Tibial nerve (tissue), 4 donors: Measurements from ENCODE around the gene CCDC14. TPM values are rescaled to one million over a fixed set of nuclear protein-coding genes. Genes with fewer than 3 reads are reported as not detected.

Experiments
- DNase-seq, 2 donors: peaks; one replicate each; pipeline ENCODE4 v3.0.0-alpha.2; 2019; ENCODE audit warnings: low spot score in 2 of 2
- H3K27ac ChIP-seq, 4 donors: fragments of 200-600 bp; sonication (generic) in 3 of 4; one replicate each; pipeline ENCODE4 v1.5.1; 2017 to 2019; ENCODE audit warnings: mild to moderate bottlenecking in 1 of 4
- H3K27me3 ChIP-seq, 2 donors: fragments of 200-600 bp; sonication (generic) in 1 of 2; one replicate each; pipeline versions ENCODE4 v1.5.1 to v1.6.0; 2017 to 2019
- H3K36me3 ChIP-seq, 3 donors: fragments of 200-600 bp; sonication (generic); one replicate each; pipeline ENCODE4 v1.5.1; 2018 to 2019
- H3K4me1 ChIP-seq, 4 donors: fragments of 200-600 bp; sonication (generic) in 3 of 4; one replicate each; pipeline ENCODE4 v1.5.1; 2017 to 2019
- H3K4me3 ChIP-seq, 4 donors: fragments of 200-600 bp; sonication (generic) in 3 of 4; one replicate each; pipeline ENCODE4 v1.5.1; 2017 to 2019; ENCODE audit warnings: mild to moderate bottlenecking in 1 of 4, moderate library complexity in 1 of 4
- H3K9me3 ChIP-seq, 4 donors: fragments of 200-600 bp; sonication (generic) in 3 of 4; one replicate each; pipeline ENCODE4 v1.5.1; 2017 to 2019
- EP300 ChIP-seq, 2 donors: sonication (generic); formaldehyde crosslinking; IDR thresholded peaks; one replicate each; pipeline ENCODE4 v1.6.1; 2017; ENCODE audit warnings: antibody characterized with exemption in 2 of 2, mild to moderate bottlenecking in 1 of 2
- POLR2A ChIP-seq, 2 donors: fragments of 450-650 bp; IDR thresholded peaks; one replicate each; pipeline ENCODE4 v1.6.1; 2017; ENCODE audit warnings: antibody characterized with exemption in 2 of 2, mild to moderate bottlenecking in 2 of 2, moderate library complexity in 2 of 2
- WGBS, 2 donors: methylation state at CpG; one replicate each; pipeline ENCODE4 v1.1.5; 2018; 5-methylcytosine and 5-hydroxymethylcytosine counted together
- total RNA-seq, 4 donors: library from RNA; depleted of rRNA; stranded (reverse); fragments of >200 nt; gene quantifications; one replicate each; pipeline ENCODE4 v1.1.0, GENCODE V29; 2016
- TF ChIP-seq, protein P1 (sequence below), 5 experiments: fragments of 200-600 bp in 3 of 5; fragments of 450-650 bp in 2 of 5; sonication (generic) in 3 of 5; IDR thresholded peaks; one replicate each; pipeline ENCODE4 v1.5.1; 2016 to 2019; ENCODE audit warnings: antibody characterized with exemption in 5 of 5, mild to moderate bottlenecking in 3 of 5, moderate library complexity in 2 of 5

The CCDC14 gene
- total RNA-seq, 4 donors from 2014 or later, result 31.5 to 41.8 (median 39.9) TPM

DNA sequence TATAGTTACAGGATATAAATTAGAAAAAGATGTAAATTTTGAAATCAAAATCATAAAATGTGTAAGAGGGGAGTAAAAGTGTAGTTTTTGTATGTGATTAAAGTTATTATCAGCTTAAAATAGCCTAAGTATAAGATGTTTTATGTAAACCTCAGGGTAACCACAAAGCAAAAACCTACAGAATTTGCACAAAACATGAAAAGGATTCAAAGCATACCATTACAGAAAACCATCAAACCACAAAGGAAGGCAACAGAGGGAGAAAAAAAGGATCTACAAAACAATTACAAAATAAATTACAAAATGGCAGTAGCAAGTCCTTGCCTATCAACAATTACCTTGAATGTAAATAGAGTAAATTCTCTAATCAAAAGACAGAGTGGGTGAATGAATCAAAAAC, 40.2 kb downstream of the CCDC14 start:
- Histone ChIP-seq H3K4me1 (no peaks in the 10 kb centered on the region), H3K9me3 (peaks cover 0 to 34% (median 13%) of the 10 kb centered on the region in 4 donors), H3K4me3 (no peak overlapping the region), H3K36me3 (peaks cover 0 to 93% (median 0%) of the 10 kb centered on the region in 3 donors), H3K27me3 (no peaks in the 10 kb centered on the region), H3K27ac (no peak overlapping the region)
- TF ChIP-seq POLR2A (IDR thresholded peaks at IDR 0.05), result no peak
- TF ChIP-seq, protein P1, sequence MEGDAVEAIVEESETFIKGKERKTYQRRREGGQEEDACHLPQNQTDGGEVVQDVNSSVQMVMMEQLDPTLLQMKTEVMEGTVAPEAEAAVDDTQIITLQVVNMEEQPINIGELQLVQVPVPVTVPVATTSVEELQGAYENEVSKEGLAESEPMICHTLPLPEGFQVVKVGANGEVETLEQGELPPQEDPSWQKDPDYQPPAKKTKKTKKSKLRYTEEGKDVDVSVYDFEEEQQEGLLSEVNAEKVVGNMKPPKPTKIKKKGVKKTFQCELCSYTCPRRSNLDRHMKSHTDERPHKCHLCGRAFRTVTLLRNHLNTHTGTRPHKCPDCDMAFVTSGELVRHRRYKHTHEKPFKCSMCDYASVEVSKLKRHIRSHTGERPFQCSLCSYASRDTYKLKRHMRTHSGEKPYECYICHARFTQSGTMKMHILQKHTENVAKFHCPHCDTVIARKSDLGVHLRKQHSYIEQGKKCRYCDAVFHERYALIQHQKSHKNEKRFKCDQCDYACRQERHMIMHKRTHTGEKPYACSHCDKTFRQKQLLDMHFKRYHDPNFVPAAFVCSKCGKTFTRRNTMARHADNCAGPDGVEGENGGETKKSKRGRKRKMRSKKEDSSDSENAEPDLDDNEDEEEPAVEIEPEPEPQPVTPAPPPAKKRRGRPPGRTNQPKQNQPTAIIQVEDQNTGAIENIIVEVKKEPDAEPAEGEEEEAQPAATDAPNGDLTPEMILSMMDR (IDR thresholded peaks at IDR 0.05), result no peak
- TF ChIP-seq EP300 (IDR thresholded peaks at IDR 0.05), result no peak
- DNase-seq, result no peak

DNA sequence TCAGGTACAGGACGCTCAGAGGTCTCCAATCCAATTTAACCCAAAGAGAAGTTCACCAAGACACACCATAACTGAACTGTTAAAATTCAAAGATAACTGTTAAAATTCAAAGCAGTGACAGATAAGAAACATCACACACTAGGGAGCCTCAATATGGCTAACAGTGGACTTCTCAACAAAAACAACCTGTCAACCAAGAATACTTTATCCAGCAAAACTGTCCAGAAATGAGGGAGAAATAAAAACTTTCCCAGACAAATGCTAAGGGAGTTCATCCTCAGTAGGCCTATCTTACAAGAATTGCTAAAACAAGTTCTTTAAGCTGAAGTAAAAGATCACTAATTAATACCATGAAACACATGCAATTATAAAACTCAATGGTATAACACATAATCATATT, 40.6 kb downstream of the CCDC14 start:
- Histone ChIP-seq H3K4me3 (no peak overlapping the region), H3K27ac (no peak overlapping the region), H3K9me3 (peaks cover 0 to 34% (median 13%) of the 10 kb centered on the region in 4 donors), H3K4me1 (no peaks in the 10 kb centered on the region), H3K27me3 (no peaks in the 10 kb centered on the region), H3K36me3 (peaks cover 0 to 91% (median 0%) of the 10 kb centered on the region in 3 donors)
- TF ChIP-seq POLR2A (IDR thresholded peaks at IDR 0.05) (no peak), EP300 (IDR thresholded peaks at IDR 0.05) (no peak)
- TF ChIP-seq, protein P1 (IDR thresholded peaks at IDR 0.05), result no peak
- WGBS, 2 donors, result 97 to 100% methylated on average over 1 of the region's 1 CpG
- DNase-seq, result no peak

DNA sequence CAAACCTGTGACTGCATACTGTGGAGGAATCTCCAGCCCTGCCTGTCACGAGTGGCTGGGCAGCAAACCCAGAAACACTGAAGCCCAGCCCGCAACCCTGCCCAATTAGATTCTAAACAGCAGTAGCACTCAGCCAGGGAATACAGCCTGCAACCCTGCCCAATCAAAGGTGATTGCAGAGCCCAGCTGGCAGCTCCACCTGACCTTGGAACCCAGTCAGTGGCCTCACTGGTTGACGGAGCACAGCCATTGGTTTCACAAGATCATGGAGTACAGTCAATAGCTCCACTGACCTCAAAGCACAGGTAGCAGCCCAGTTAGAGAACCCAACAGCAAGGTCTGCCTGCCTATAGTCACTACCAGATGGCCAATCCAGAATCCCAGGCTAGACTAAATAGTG, 41.7 kb downstream of the CCDC14 start:
- Histone ChIP-seq H3K36me3 (peaks cover 0 to 90% (median 0%) of the 10 kb centered on the region in 3 donors), H3K27ac (no peak overlapping the region), H3K27me3 (no peaks in the 10 kb centered on the region), H3K4me1 (no peaks in the 10 kb centered on the region), H3K9me3 (peaks cover 0 to 31% (median 13%) of the 10 kb centered on the region in 4 donors), H3K4me3 (no peak overlapping the region)
- TF ChIP-seq EP300 (IDR thresholded peaks at IDR 0.05) (no peak), POLR2A (IDR thresholded peaks at IDR 0.05) (no peak)
- 97% methylated on average over 3 of the region's 3 CpGs; no CpG with 5 or more reads in 1 of the 2 donors for WGBS, 2 donors
- no peak for DNase-seq

DNA sequence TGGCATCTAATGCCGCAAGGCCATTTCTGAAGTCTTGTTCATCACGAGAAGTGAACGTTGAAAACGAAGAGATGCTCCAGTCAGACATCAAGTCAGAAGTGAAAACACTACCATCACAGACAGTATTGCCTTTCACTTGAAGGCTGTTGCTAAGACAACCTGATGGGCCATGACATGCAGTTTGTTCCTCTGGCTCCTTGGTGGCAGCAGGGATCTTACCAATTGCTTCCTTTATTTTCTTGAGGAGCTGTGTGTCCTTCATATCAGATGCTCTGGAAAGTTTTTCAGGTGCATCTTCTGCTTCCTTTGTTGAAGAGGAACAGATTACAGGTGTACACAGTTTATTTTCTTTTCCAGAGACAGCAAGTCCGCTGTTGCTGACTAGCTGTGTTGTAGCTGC, 46.2 kb downstream of the CCDC14 start:
- no peaks in the 10 kb centered on the region for H3K9me3 ChIP-seq
- no peak overlapping the region for H3K27ac ChIP-seq
- H3K4me3 ChIP-seq, result no peak overlapping the region
- DNase-seq, result no peak
- no peaks in the 10 kb centered on the region for H3K27me3 ChIP-seq
- TF ChIP-seq, protein P1 (IDR thresholded peaks at IDR 0.05), result no peak
- TF ChIP-seq POLR2A (IDR thresholded peaks at IDR 0.05) (no peak), EP300 (IDR thresholded peaks at IDR 0.05) (no peak)
- no peaks in the 10 kb centered on the region for H3K4me1 ChIP-seq
- 76 to 77% methylated on average over 5 of the region's 5 CpGs for WGBS, 2 donors
- H3K36me3 ChIP-seq, result peaks cover 0 to 44% (median 0%) of the 10 kb centered on the region in 3 donors

DNA sequence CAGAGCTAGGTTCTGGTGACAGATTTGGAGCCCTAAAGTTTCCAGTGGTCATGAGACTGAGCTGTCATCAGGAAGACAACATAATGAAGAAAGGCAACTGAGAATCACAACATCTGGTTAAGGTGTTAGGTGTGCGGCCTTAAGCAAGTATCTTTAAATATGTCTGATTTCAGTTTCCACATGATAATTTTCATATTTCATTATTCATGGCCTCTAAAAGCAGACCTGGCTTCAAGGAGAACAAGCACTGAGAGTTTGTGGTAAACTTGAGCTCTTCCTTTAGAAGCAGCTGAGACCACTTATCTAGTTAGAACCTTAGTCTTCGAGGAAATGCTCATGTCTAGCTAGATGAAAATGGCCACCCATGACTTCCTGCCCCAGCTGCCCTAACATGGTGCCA, 51.2 kb downstream of the CCDC14 start:
- Histone ChIP-seq H3K36me3 (peaks cover 0 to 3% (median 0%) of the 10 kb centered on the region in 3 donors), H3K27me3 (no peaks in the 10 kb centered on the region), H3K9me3 (no peaks in the 10 kb centered on the region), H3K27ac (no peak overlapping the region), H3K4me1 (no peaks in the 10 kb centered on the region), H3K4me3 (no peak overlapping the region)
- DNase-seq, result no peak
- no peak for TF ChIP-seq POLR2A (IDR thresholded peaks at IDR 0.05)
- TF ChIP-seq, protein P1 (IDR thresholded peaks at IDR 0.05), result no peak
- TF ChIP-seq EP300 (IDR thresholded peaks at IDR 0.05), result no peak
- WGBS, 2 donors, result 93 to 97% methylated on average over 2 of the region's 2 CpGs

DNA sequence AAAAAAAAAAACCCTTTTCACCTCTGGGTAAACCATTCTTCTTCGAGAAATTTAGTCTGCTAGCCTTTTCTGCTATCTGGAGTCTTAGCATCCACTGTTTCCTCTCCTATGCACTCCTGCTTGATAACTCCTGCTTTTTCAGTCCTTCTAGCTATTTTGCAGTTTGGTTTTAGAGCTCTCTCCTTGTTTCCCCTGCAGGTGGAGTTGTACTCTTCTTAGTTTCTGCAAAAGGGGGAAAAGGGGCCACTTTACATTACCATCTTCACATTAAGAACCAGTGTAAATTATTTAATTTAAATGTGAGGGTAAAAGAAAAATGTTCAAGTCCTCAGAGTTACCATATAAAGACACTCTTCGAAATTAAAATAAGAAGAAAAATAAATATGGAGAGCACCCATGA, 53.3 kb downstream of the CCDC14 start:
- WGBS, 2 donors, result 76 to 86% methylated on average over 2 of the region's 2 CpGs
- TF ChIP-seq EP300 (IDR thresholded peaks at IDR 0.05) (no peak), POLR2A (IDR thresholded peaks at IDR 0.05) (no peak)
- TF ChIP-seq, protein P1 (IDR thresholded peaks at IDR 0.05), result no peak
- H3K36me3 ChIP-seq, result no peaks in the 10 kb centered on the region
- H3K9me3 ChIP-seq, result no peaks in the 10 kb centered on the region
- H3K27me3 ChIP-seq, result no peaks in the 10 kb centered on the region
- no peak for DNase-seq
- no peaks in the 10 kb centered on the region for H3K4me1 ChIP-seq
- no peak overlapping the region for H3K4me3 ChIP-seq
- H3K27ac ChIP-seq, result no peak overlapping the region
